H9 (cell line): ENCODE data around the gene CDYL. TPM values are rescaled to one million over a fixed set of nuclear protein-coding genes. Genes with fewer than 3 reads are reported as not detected.

ENCODE experiments used
- DNase-seq: peaks from one replicate; pipeline ENCODE4 v3.0.0-alpha.2; 2017
- H2AFZ ChIP-seq: one replicate; pipeline ENCODE4 v1.6.1; 2013; ENCODE audit warnings: mild to moderate bottlenecking, low read length, control low read depth, moderate library complexity
- H2AK5ac ChIP-seq: 2 replicates; pipeline ENCODE4 v1.6.1; 2013; ENCODE audit warnings: low read length, control low read depth, mixed read lengths; ENCODE audit not compliant: insufficient read length
- H2BK120ac ChIP-seq: one replicate; pipeline ENCODE4 v1.6.1; 2013; ENCODE audit warnings: low read depth, mild to moderate bottlenecking, low read length, control low read depth, inconsistent platforms; ENCODE audit not compliant: poor library complexity, severe bottlenecking
- H2BK12ac ChIP-seq: 2 replicates; pipeline ENCODE4 v1.6.1; 2013; ENCODE audit warnings: low read length, control low read depth, mixed read lengths, low read depth; ENCODE audit not compliant: insufficient read length
- H2BK15ac ChIP-seq: 2 replicates; pipeline ENCODE4 v1.6.1; 2013; ENCODE audit warnings: low read depth, low read length, control low read depth
- H2BK20ac ChIP-seq: one replicate; pipeline ENCODE4 v1.6.1; 2013; ENCODE audit warnings: low read depth, mild to moderate bottlenecking, low read length, control low read depth, inconsistent platforms; ENCODE audit not compliant: poor library complexity, severe bottlenecking
- H2BK5ac ChIP-seq: 2 replicates; pipeline ENCODE4 v1.6.1; 2013; ENCODE audit warnings: low read length, control low read depth, mixed read lengths; ENCODE audit not compliant: insufficient read length
- H3K14ac ChIP-seq: 2 replicates; pipeline ENCODE4 v1.6.1; 2013; ENCODE audit warnings: low read length, control low read depth; ENCODE audit not compliant: insufficient read depth
- H3K18ac ChIP-seq: 2 replicates; pipeline ENCODE4 v1.6.1; 2013; ENCODE audit warnings: low read depth, mild to moderate bottlenecking, mixed read lengths, low read length, control low read depth; ENCODE audit not compliant: insufficient read length
- H3K23ac ChIP-seq: 2 replicates; pipeline ENCODE4 v1.6.1; 2013; ENCODE audit warnings: low read length, control low read depth, mixed read lengths, low read depth; ENCODE audit not compliant: insufficient read length
- H3K23me2 ChIP-seq: 2 replicates; pipeline ENCODE4 v1.6.1; 2013; ENCODE audit warnings: low read depth, mild to moderate bottlenecking, mixed read lengths, low read length, control low read depth; ENCODE audit not compliant: insufficient read length, poor library complexity, severe bottlenecking
- H3K27ac ChIP-seq: 2 replicates; pipeline ENCODE4 v1.5.1; 2013; ENCODE audit warnings: low read length, control low read depth, mixed read lengths, low read depth; ENCODE audit not compliant: insufficient read length
- H3K27me3 ChIP-seq: 2 replicates; pipeline ENCODE4 v1.6.1; 2013; ENCODE audit warnings: low read length, control low read depth, inconsistent platforms; ENCODE audit not compliant: insufficient read depth
- H3K4ac ChIP-seq: 2 replicates; pipeline ENCODE4 v1.6.1; 2013; ENCODE audit warnings: low read depth, mild to moderate bottlenecking, control low read depth, inconsistent platforms, low read length, moderate library complexity
- H3K4me1 ChIP-seq: 2 replicates; pipeline ENCODE4 v1.6.1; 2013; ENCODE audit warnings: low read length, control low read depth, inconsistent platforms; ENCODE audit not compliant: insufficient read depth
- H3K4me2 ChIP-seq: 2 replicates; pipeline ENCODE4 v1.6.1; 2013; ENCODE audit warnings: low read length, control low read depth, mixed read lengths; ENCODE audit not compliant: insufficient read length, insufficient read depth
- H3K56ac ChIP-seq: 2 replicates; pipeline ENCODE4 v1.6.1; 2013; ENCODE audit warnings: low read depth, mild to moderate bottlenecking, mixed read lengths, low read length, control low read depth; ENCODE audit not compliant: insufficient read length
- H3K79me1 ChIP-seq: 2 replicates; pipeline ENCODE4 v1.6.1; 2013; ENCODE audit warnings: low read depth, mild to moderate bottlenecking, moderate library complexity, low read length, control low read depth, inconsistent platforms; ENCODE audit not compliant: insufficient read depth, poor library complexity, severe bottlenecking
- H3K79me2 ChIP-seq: 2 replicates; pipeline ENCODE4 v1.6.1; 2013; ENCODE audit warnings: low read length, control low read depth, inconsistent platforms; ENCODE audit not compliant: insufficient read depth
- H3K9ac ChIP-seq: 2 replicates; pipeline ENCODE4 v1.6.1; 2013; ENCODE audit warnings: low read length, control low read depth, mixed read lengths; ENCODE audit not compliant: insufficient read length; ENCODE audit errors: extremely low read depth
- H3K9me3 ChIP-seq: one replicate; pipeline ENCODE4 v1.6.1; 2013; ENCODE audit warnings: low read depth, low read length, inconsistent platforms; ENCODE audit not compliant: control insufficient read depth
- H3T11ph ChIP-seq: one replicate; pipeline ENCODE4 v1.6.1; 2013; ENCODE audit warnings: mild to moderate bottlenecking, low read length, control low read depth, inconsistent platforms
- H4K20me1 ChIP-seq: one replicate; pipeline ENCODE4 v1.6.1; 2013; ENCODE audit not compliant: control insufficient read depth, insufficient read length, insufficient read depth
- H4K5ac ChIP-seq: 2 replicates; pipeline ENCODE4 v1.6.1; 2013; ENCODE audit warnings: low read depth, mild to moderate bottlenecking, mixed read lengths, low read length, control low read depth; ENCODE audit not compliant: insufficient read length
- H4K8ac ChIP-seq: replicated peaks from 2 replicates; pipeline ENCODE4 v1.6.1; 2013; ENCODE audit warnings: low read length, control low read depth, mixed read lengths, low read depth; ENCODE audit not compliant: insufficient read length
- H4K91ac ChIP-seq: 2 replicates; pipeline ENCODE4 v1.6.1; 2013; ENCODE audit warnings: low read depth, mild to moderate bottlenecking, moderate library complexity, mixed read lengths, low read length, control low read depth; ENCODE audit not compliant: insufficient read length
- H3K27ac Mint-ChIP-seq, 3 experiments: 2 replicates in 2 of 3; 3 replicates in 1 of 3; pipeline ENCODE4 v1.8.0; 2020 to 2021; ENCODE audit warnings: mixed read lengths in 3 of 3, mild to moderate bottlenecking in 1 of 3, moderate library complexity in 1 of 3
- H3K27me3 Mint-ChIP-seq: 2 replicates; pipeline ENCODE4 v1.8.0; 2021; ENCODE audit warnings: low read depth, mild to moderate bottlenecking, moderate library complexity, mixed read lengths
- H3K36me3 Mint-ChIP-seq, 3 experiments: 2 replicates in 2 of 3; 3 replicates in 1 of 3; pipeline ENCODE4 v1.8.0; 2020 to 2021; ENCODE audit warnings: low read depth in 3 of 3, mixed read lengths in 3 of 3; ENCODE audit not compliant: insufficient read depth in 1 of 3
- H3K4me1 Mint-ChIP-seq, 2 experiments: 2 replicates each; pipeline ENCODE4 v1.8.0; 2020; ENCODE audit warnings: mixed read lengths in 2 of 2
- H3K4me3 Mint-ChIP-seq, 2 experiments: 2 replicates in 1 of 2; 3 replicates in 1 of 2; pipeline ENCODE4 v1.8.0; 2020 to 2021; ENCODE audit warnings: mild to moderate bottlenecking in 2 of 2, mixed read lengths in 2 of 2, moderate library complexity in 1 of 2
- H3K9me3 Mint-ChIP-seq, 2 experiments: 2 replicates in 1 of 2; 3 replicates in 1 of 2; pipeline ENCODE4 v1.8.0; 2020; ENCODE audit warnings: mild to moderate bottlenecking in 2 of 2, mixed read lengths in 2 of 2, moderate library complexity in 1 of 2
- WGBS: extraction: QIAGEN DNeasy Blood & Tissue Kit; methylation state at CpG from one replicate; pipeline ENCODE4 v1.1.7; 2013; ENCODE audit warnings: missing lambda C conversion rate, low lambda C conversion rate, mixed read lengths; ENCODE audit not compliant: insufficient read length; ENCODE audit errors: extremely low coverage; 5-methylcytosine and 5-hydroxymethylcytosine counted together
- total RNA-seq: library from RNA; stranded (reverse); gene quantifications from 2 replicates; pipeline ENCODE4 v1.2.1, GENCODE V29; 2021
- TF ChIP-seq, protein P1 (sequence below): fragments of 200-600 bp; sonication (generic); conservative IDR thresholded peaks from 3 replicates; pipeline ENCODE4 v1.8.0; 2021; ENCODE audit warnings: antibody characterized with exemption, mild to moderate bottlenecking

The CDYL gene
- total RNA-seq, 1 experiment from 2014 or later = 95.0 TPM

DNA sequence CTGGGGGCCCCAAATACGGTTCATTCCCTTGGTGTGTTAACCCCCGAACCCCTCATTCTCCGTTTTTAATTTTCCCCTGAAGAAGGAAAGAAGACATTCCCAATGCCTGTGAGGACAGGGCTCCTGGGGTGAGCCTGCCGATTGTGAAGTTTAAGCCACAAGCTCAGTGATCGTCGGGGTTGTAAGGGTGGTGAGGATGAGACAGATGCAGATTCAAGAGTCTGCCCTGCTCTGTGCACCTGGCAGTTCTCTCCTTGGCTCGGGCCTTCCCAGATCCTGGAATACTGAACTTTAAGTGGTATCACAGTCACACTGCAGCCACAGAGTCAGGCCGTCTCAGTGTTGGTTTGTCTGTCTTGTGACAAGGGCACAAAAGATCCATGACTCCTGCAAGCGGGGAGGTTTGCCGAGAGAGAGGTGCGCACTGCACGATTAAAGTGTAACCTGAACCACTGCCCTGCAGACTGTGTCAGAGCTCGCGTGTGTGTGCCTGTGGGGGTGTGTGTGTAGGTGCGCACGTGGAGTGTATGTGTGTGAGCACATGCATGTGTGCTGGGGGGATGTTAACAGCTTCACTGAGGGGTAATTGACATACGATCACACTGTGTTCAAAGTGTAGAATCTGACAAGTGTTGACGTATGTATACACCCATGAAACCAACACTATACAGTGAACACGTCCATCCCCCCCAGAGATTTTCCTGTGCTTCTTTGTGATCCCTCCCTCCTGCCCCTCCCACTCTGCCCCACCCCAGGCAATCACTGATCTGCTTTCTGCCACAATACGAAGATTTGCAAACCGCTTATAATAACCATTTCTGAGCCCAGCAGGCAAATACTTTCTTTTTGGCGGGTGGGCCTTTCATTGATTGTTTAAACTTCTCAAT is 188.7 kb downstream of the CDYL start:
- Histone ChIP-seq H2AFZ (no peak overlapping the region), H3K4ac (no peak overlapping the region), H4K8ac (no peak overlapping the region), H2BK15ac (no peak overlapping the region), H3K18ac (no peak overlapping the region), H3K27ac (no peak overlapping the region), H3K14ac (no peak overlapping the region), H3K79me2 (no peaks in the 10 kb centered on the region), H3K4me2 (no peak overlapping the region), H3K23ac (no peak overlapping the region), H3K4me1 (no peaks in the 10 kb centered on the region; the same call in 1 of the 2 replicates), H3K9ac (no peak overlapping the region), H3K56ac (no peak overlapping the region), H3K79me1 (no peaks in the 10 kb centered on the region), H3T11ph (no peak overlapping the region), H2BK120ac (no peak overlapping the region), H3K23me2 (no peaks in the 10 kb centered on the region), H2BK20ac (no peak overlapping the region), H3K27me3 (no peaks in the 10 kb centered on the region), H2BK5ac (no peak overlapping the region), H2AK5ac (no peak overlapping the region), H2BK12ac (no peak overlapping the region), H4K20me1 (no peaks in the 10 kb centered on the region), H3K9me3 (no peaks in the 10 kb centered on the region), H4K5ac (no peak overlapping the region), H4K91ac (no peak overlapping the region)
- no peaks in the 10 kb centered on the region; a peak in 1 of 5 replicates for H3K9me3 Mint-ChIP-seq
- DNase-seq = no peak
- no peaks in the 10 kb centered on the region for H3K36me3 Mint-ChIP-seq
- no peak overlapping the region; a peak in 1 of 7 replicates for H3K27ac Mint-ChIP-seq
- no CpG with 5 or more reads among the region's 22 CpGs for WGBS
- H3K4me1 Mint-ChIP-seq = peaks cover 15 to 16% of the 10 kb centered on the region in 2 experiments
- TF ChIP-seq, protein P1, sequence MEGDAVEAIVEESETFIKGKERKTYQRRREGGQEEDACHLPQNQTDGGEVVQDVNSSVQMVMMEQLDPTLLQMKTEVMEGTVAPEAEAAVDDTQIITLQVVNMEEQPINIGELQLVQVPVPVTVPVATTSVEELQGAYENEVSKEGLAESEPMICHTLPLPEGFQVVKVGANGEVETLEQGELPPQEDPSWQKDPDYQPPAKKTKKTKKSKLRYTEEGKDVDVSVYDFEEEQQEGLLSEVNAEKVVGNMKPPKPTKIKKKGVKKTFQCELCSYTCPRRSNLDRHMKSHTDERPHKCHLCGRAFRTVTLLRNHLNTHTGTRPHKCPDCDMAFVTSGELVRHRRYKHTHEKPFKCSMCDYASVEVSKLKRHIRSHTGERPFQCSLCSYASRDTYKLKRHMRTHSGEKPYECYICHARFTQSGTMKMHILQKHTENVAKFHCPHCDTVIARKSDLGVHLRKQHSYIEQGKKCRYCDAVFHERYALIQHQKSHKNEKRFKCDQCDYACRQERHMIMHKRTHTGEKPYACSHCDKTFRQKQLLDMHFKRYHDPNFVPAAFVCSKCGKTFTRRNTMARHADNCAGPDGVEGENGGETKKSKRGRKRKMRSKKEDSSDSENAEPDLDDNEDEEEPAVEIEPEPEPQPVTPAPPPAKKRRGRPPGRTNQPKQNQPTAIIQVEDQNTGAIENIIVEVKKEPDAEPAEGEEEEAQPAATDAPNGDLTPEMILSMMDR = no peak
- no peak overlapping the region for H3K4me3 Mint-ChIP-seq
- H3K27me3 Mint-ChIP-seq = no peaks in the 10 kb centered on the region; the same call in 1 of the 2 replicates
